HepG2 (cell line): ENCODE results near the gene ATP2A3. TPM values are rescaled to one million over a fixed set of nuclear protein-coding genes. Genes with fewer than 3 reads are reported as not detected.

Experiments used
- ATAC-seq: fragments of 200-7000 bp; cut with Tn5 transposase; 3 replicates; pipeline ENCODE4 v1.9.1; 2020; ENCODE audit warnings: mild to moderate bottlenecking, moderate library complexity
- BruUV-seq: library from RNA; stranded (reverse); fragments of 400-500 nt; replicated peaks from 2 replicates; lab custom pipeline; 2021; lab: Mats Ljungman, UMichigan
- CTCF ChIA-PET: fragments of 300-600 bp; formaldehyde crosslinking; extraction: SDS; loops from one replicate; lab custom pipeline; 2021; ENCODE audit warnings: low total read pairs, inconsistent platforms, low intra/inter-chr PET ratio; lab: Yijun Ruan, JAX
- POLR2A ChIA-PET: fragments of 350-600 bp; sonication (Branson Sonifier 250); formaldehyde crosslinking; loops from one replicate; lab custom pipeline; 2020; ENCODE audit warnings: antibody characterized with exemption, inconsistent platforms; lab: Yijun Ruan, JAX
- DNase-seq: peaks from one replicate; pipeline ENCODE4 v3.0.0-alpha.2; 2015; ENCODE audit warnings: low spot score
- FAIRE-seq: peaks from 3 replicates; lab custom pipeline; 2011; peaks lifted over from hg19 to GRCh38; lab: Jason Lieb, UNC
- H2AFZ ChIP-seq: one replicate; pipeline ENCODE4 v1.6.1; 2011; ENCODE audit warnings: low read length, inconsistent platforms
- H3K27ac ChIP-seq: fragments of 300-600 bp; 3 replicates; pipeline ENCODE4 v1.8.0; 2011; ENCODE audit warnings: mixed run types, mild to moderate bottlenecking, mixed read lengths, low read length, inconsistent platforms; ENCODE audit not compliant: insufficient read depth; ENCODE audit errors: extremely low read length
- H3K27me3 ChIP-seq, 2 experiments: fragments of 200-600 bp in 1 of 2; 2 replicates in 1 of 2; 3 replicates in 1 of 2; pipeline versions ENCODE4 v1.6.0 to v1.8.0; 2011; ENCODE audit warnings: low read length in 2 of 2, mild to moderate bottlenecking in 2 of 2, moderate library complexity in 2 of 2, inconsistent platforms in 1 of 2; ENCODE audit not compliant: insufficient read depth in 2 of 2, control insufficient read depth in 1 of 2
- H3K36me3 ChIP-seq, 2 experiments: fragments of 200-600 bp in 1 of 2; replicated peaks in 1 of 2; 2 replicates in 1 of 2; 3 replicates in 1 of 2; pipeline versions ENCODE4 v1.5.1 to v1.8.0; 2011; ENCODE audit warnings: low read length in 2 of 2, inconsistent platforms in 1 of 2; ENCODE audit not compliant: insufficient read depth in 2 of 2, control insufficient read depth in 1 of 2
- H3K4me1 ChIP-seq: 2 replicates; pipeline ENCODE4 v1.5.1; 2012; ENCODE audit warnings: low read length, inconsistent platforms; ENCODE audit not compliant: insufficient read depth
- H3K4me2 ChIP-seq: 2 replicates; pipeline ENCODE4 v1.6.0; 2011; ENCODE audit warnings: low read depth, low read length, inconsistent platforms
- H3K4me3 ChIP-seq, 3 experiments: fragments of 200-600 bp in 1 of 3; sonication (generic), shearing (Covaris generic) in 1 of 3; replicated peaks in 1 of 3; 2 replicates each; pipeline ENCODE4 v1.5.1; 2011 to 2016; ENCODE audit warnings: low read length in 3 of 3, inconsistent platforms in 2 of 3, low read depth in 2 of 3, mild to moderate bottlenecking in 2 of 3, control low read depth in 1 of 3, mixed read lengths in 1 of 3; ENCODE audit not compliant: insufficient read depth in 1 of 3
- H3K79me2 ChIP-seq: one replicate; pipeline ENCODE4 v1.6.1; 2011; ENCODE audit warnings: low read length, inconsistent platforms; ENCODE audit not compliant: insufficient read depth
- H3K9ac ChIP-seq: 2 replicates; pipeline ENCODE4 v1.6.0; 2011; ENCODE audit warnings: mild to moderate bottlenecking, low read depth, low read length, inconsistent platforms; ENCODE audit not compliant: insufficient read depth
- H3K9me3 ChIP-seq: 2 replicates; pipeline ENCODE4 v1.5.1; 2012; ENCODE audit warnings: mild to moderate bottlenecking, low read length
- H4K20me1 ChIP-seq: 2 replicates; pipeline ENCODE4 v1.6.0; 2011; ENCODE audit warnings: inconsistent platforms, mild to moderate bottlenecking, low read length, moderate library complexity; ENCODE audit not compliant: insufficient read depth
- NCOA2 ChIP-seq: sonication (generic); formaldehyde crosslinking; IDR thresholded peaks from 2 replicates; pipeline ENCODE4 v1.8.0; 2022; ENCODE audit warnings: inconsistent platforms
- U2AF1 ChIP-seq: fragments of 200-400 bp; formaldehyde crosslinking; optimal IDR thresholded peaks from 2 replicates; pipeline ENCODE3; 2017; ENCODE audit warnings: mild to moderate bottlenecking, low read depth, low read length
- ZNF136 ChIP-seq: sonication (generic); formaldehyde crosslinking; IDR thresholded peaks from 2 replicates; pipeline ENCODE4 v1.8.1; 2022; ENCODE audit warnings: low read depth, mild to moderate bottlenecking, moderate library complexity, missing genetic modification reagents
- ZNF263 ChIP-seq: sonication (generic); formaldehyde crosslinking; IDR thresholded peaks from 2 replicates; pipeline ENCODE4 v1.4.0; 2020; ENCODE audit warnings: missing genetic modification reagents
- ZNF3 ChIP-seq: IDR thresholded peaks from 2 replicates; pipeline ENCODE4 v1.7.0; 2017; ENCODE audit warnings: inconsistent platforms
- ZNF674 ChIP-seq: sonication (generic); formaldehyde crosslinking; IDR thresholded peaks from 2 replicates; pipeline ENCODE4 v1.5.0; 2020; ENCODE audit warnings: low read depth, mild to moderate bottlenecking, missing genetic modification reagents
- WGBS: methylation state at CpG from one replicate; pipeline ENCODE4 v1.1.6; 2017; ENCODE audit warnings: low lambda C conversion rate; 5-methylcytosine and 5-hydroxymethylcytosine counted together
- in situ Hi-C: cut with HindIII; loops from 2 replicates; pipeline ENCODE4 v1.10.0; 2017; ENCODE audit warnings: low pct_unique_long_range_greater_than_20kb; ENCODE audit not compliant: extremely low pct_ligation_motif_present
- intact Hi-C: fragments of 100-400 bp; cut with micrococcal nuclease; formaldehyde crosslinking; loops from one replicate; pipeline ENCODE4 v1.10.0; 2022; ENCODE audit not compliant: unreplicated experiment
- polyA plus RNA-seq, 8 experiments: library from polyadenylated mRNA; depleted of rRNA in 3 of 8; stranded (reverse) in 7 of 8; unstranded in 1 of 8; fragments of >200 nt; fragmentation: Illumina TruSeq in 4 of 8; extraction: Trizol in 4 of 8; gene quantifications; 2 replicates each; pipeline versions ENCODE4 v1.2.1 to v1.2.3, GENCODE V29; 2011 to 2016; ENCODE audit warnings: low read depth in 4 of 8, missing spikeins in 1 of 8, mixed read lengths in 1 of 8; ENCODE audit not compliant: insufficient read depth in 1 of 8
- total RNA-seq, 5 experiments: library from RNA; depleted of rRNA; stranded (reverse); fragments of >200 nt; fragmentation: Illumina TruSeq; extraction: Trizol; gene quantifications; 2 replicates each; pipeline ENCODE4 v1.2.3, GENCODE V29; 2016; ENCODE audit warnings: low read depth in 1 of 5
- TF ChIP-seq, protein P1 (sequence below), 2 experiments: sonication (generic) in 1 of 2; formaldehyde crosslinking in 1 of 2; IDR thresholded peaks; 2 replicates each; pipeline versions ENCODE4 v1.6.1 to v1.9.0; 2014 to 2022; ENCODE audit warnings: antibody characterized with exemption in 1 of 2, borderline replicate concordance in 1 of 2, inconsistent platforms in 1 of 2, low read depth in 1 of 2, missing genetic modification reagents in 1 of 2

The ATP2A3 gene
- total and polyA plus RNA-seq, 2 of the 13 experiments (the other 11 are each of a cell fraction or from before 2014, with no cell fraction given): 0.07 TPM; not detected in 1

DNA sequence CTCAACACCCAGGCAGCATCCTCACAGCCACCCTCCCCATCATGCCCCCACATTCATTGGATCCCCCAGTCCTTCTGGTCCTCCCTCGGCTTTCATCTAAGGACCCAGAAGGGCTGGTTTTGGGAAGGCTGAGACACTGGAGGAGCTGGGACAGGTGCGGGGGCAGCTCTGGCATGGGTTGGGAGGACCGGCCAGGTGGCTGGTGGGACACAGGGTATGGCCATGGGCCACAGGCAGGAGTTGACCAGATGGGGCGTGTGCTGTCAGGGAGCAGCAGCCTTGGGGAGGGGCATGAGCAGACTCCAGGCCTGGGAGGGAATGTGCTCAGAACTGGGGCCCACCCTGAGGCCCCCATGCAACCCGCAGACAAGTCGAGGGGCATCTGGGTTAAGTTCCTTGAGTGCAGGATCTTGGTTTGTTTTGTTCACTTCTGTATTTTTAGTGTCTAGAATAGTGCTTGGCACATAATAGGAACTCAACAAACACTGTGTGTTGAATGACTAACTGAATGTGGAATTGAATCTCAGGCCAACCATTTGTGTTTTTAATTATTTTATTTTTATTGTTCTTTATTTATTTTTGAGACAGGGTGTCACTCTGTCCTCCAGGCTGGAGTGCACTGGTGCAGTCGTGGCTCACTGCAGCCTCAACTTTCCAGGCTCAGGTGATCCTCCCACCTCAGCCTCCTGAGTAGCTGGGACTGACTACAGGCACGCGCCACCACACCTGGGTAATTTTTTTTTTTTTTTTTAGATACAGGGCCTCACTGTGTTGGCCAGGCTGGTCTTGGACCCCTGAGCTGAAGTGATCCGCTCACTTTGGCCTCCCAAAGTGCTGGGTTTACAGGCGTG, 53.6 kb downstream of the ATP2A3 start:
- BruUV-seq: no TSS peak
- H3K36me3 ChIP-seq: no peaks in the 10 kb centered on the region
- no peak overlapping the region for H3K4me2 ChIP-seq
- H3K9ac ChIP-seq: no peak overlapping the region
- no peak overlapping the region for H3K27ac ChIP-seq
- POLR2A ChIA-PET: interaction anchor here (0.7 kb wide), 1 partner anchor 15 kb away, joined by 3 read pairs; no protein-coding TSS in a partner anchor
- no peak for FAIRE-seq
- H3K27me3 ChIP-seq: peaks cover 2 to 28% of the 10 kb centered on the region in 2 experiments
- intact Hi-C loops (no loop called here), in situ Hi-C loops (loop anchor here (5.0 to 10.0 kb wide), 2 partner anchors 43 to 164 kb away; no protein-coding TSS in a partner anchor)
- DNase-seq: no peak
- CTCF ChIA-PET: no interaction called here
- H3K4me3 ChIP-seq: no peak overlapping the region
- H3K4me1 ChIP-seq: peaks cover 10% of the 10 kb centered on the region
- TF ChIP-seq ZNF674 (no peak), ZNF3 (peak; percentile 89), NCOA2 (CRISPR knock-in tag) (no peak), ZNF136 (CRISPR knock-in tag) (no peak), ZNF263 (no peak), U2AF1 (no peak)
- TF ChIP-seq, protein P1, sequence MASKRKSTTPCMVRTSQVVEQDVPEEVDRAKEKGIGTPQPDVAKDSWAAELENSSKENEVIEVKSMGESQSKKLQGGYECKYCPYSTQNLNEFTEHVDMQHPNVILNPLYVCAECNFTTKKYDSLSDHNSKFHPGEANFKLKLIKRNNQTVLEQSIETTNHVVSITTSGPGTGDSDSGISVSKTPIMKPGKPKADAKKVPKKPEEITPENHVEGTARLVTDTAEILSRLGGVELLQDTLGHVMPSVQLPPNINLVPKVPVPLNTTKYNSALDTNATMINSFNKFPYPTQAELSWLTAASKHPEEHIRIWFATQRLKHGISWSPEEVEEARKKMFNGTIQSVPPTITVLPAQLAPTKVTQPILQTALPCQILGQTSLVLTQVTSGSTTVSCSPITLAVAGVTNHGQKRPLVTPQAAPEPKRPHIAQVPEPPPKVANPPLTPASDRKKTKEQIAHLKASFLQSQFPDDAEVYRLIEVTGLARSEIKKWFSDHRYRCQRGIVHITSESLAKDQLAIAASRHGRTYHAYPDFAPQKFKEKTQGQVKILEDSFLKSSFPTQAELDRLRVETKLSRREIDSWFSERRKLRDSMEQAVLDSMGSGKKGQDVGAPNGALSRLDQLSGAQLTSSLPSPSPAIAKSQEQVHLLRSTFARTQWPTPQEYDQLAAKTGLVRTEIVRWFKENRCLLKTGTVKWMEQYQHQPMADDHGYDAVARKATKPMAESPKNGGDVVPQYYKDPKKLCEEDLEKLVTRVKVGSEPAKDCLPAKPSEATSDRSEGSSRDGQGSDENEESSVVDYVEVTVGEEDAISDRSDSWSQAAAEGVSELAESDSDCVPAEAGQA (IDR thresholded peaks at IDR 0.05; ENCODE audit: low read depth): no peak
- TF ChIP-seq, protein P1 (CRISPR knock-in tag; IDR thresholded peaks at IDR 0.05; ENCODE audit: borderline replicate concordance): no peak
- 58% methylated on average over 10 of the region's 11 CpGs for WGBS
- no peaks in the 10 kb centered on the region for H3K79me2 ChIP-seq
- no peak overlapping the region for H2AFZ ChIP-seq
- no peak for ATAC-seq
- H4K20me1 ChIP-seq: no peaks in the 10 kb centered on the region
- H3K9me3 ChIP-seq: no peaks in the 10 kb centered on the region
